ENCODE data around the gene TPST2. TPM values are rescaled to one million over a fixed set of nuclear protein-coding genes. Genes with fewer than 3 reads are reported as not detected.

TPST2 gene
- total RNA-seq, 4 donors from 2014 or later = 99.2 to 154 (median 121) TPM

DNA sequence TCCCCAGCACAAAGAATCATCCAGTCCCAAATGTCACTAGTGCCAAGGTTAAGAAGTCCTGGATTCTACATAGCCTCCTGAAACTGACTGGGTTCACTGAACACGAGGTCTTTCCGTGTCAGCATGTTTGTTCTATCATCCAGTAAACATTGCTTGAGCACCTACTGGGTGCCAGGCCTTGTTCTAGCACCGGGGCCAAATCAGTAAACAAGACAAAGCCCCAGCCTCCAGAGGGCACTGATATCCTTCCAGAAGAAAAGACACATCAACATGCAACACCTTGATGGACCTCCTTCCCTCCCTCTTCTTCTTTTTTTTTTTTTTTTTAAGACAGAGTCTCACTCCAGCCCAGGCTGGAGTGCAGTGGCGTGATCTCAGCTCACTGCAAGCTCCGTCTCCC, 26.9 kb downstream of the TPST2 start:
- Histone ChIP-seq H3K36me3 (no peaks in the 10 kb centered on the region), H3K4me1 (peaks cover 66 to 70% of the 10 kb centered on the region in 2 donors), H3K27ac (peak overlapping the region; percentile 81 to 86 (median 83)), H3K27me3 (no peaks in the 10 kb centered on the region), H3K9me3 (no peaks in the 10 kb centered on the region), H3K4me3 (replicated peaks in 1 of 3) (no peak overlapping the region)
- WGBS, 2 donors = 55 to 59% methylated on average over 5 of the region's 5 CpGs
- intact Hi-C loops (cut with DNase I) = no loop called here
- no peak for DNase-seq
- TF ChIP-seq, protein P1, sequence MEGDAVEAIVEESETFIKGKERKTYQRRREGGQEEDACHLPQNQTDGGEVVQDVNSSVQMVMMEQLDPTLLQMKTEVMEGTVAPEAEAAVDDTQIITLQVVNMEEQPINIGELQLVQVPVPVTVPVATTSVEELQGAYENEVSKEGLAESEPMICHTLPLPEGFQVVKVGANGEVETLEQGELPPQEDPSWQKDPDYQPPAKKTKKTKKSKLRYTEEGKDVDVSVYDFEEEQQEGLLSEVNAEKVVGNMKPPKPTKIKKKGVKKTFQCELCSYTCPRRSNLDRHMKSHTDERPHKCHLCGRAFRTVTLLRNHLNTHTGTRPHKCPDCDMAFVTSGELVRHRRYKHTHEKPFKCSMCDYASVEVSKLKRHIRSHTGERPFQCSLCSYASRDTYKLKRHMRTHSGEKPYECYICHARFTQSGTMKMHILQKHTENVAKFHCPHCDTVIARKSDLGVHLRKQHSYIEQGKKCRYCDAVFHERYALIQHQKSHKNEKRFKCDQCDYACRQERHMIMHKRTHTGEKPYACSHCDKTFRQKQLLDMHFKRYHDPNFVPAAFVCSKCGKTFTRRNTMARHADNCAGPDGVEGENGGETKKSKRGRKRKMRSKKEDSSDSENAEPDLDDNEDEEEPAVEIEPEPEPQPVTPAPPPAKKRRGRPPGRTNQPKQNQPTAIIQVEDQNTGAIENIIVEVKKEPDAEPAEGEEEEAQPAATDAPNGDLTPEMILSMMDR (IDR thresholded peaks at IDR 0.05) = no peak

DNA sequence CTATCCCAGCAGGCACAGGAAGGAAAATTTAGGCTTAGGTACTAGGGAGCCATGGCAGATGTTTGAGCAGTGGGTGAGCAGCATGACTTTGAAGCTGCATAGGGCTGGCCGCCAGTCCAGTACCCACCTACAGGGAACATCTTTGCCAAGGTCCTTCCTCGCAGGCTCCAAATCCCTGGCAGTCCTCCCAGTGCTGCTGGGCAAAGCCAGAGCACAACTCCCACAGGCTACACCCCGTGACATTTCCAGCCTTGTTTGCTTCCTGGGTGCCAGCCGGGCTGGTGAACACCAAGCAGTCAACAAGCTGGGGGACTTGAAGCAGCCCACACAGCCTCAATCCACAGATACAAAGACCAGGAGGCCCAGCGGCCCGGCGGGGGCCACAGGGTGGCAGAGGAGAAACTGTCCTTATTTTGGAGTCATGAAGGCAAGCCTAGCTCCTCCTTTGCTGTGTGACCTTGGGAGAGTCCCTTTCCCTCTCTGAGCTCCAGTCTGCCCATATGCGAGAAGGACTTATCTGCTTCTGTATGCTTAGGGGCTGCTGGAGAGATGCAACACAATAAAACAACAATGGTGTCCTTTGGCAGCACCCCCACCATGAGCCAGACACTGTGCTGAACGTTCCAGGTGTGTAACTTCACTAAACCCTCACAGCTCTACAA, 28.0 kb downstream of the TPST2 start:
- intact Hi-C loops (cut with DNase I) = no loop called here
- DNase-seq = peak; percentile 96 to 97
- H3K36me3 ChIP-seq = no peaks in the 10 kb centered on the region
- H3K27ac ChIP-seq = peak overlapping the region; percentile 81 to 86 (median 83)
- no peak overlapping the region for H3K4me3 ChIP-seq (replicated peaks in 1 of 3)
- TF ChIP-seq POLR2A (IDR thresholded peaks at IDR 0.05) = no peak
- TF ChIP-seq, protein P1 (IDR thresholded peaks at IDR 0.05) = peak in 1 of 6 experiments; percentile 11
- no peaks in the 10 kb centered on the region for H3K27me3 ChIP-seq
- H3K4me1 ChIP-seq = peaks cover 65 to 71% of the 10 kb centered on the region in 2 donors
- WGBS, 2 donors = 56 to 70% methylated on average over 4 to 7 of the region's 9 CpGs
- no peaks in the 10 kb centered on the region for H3K9me3 ChIP-seq

DNA sequence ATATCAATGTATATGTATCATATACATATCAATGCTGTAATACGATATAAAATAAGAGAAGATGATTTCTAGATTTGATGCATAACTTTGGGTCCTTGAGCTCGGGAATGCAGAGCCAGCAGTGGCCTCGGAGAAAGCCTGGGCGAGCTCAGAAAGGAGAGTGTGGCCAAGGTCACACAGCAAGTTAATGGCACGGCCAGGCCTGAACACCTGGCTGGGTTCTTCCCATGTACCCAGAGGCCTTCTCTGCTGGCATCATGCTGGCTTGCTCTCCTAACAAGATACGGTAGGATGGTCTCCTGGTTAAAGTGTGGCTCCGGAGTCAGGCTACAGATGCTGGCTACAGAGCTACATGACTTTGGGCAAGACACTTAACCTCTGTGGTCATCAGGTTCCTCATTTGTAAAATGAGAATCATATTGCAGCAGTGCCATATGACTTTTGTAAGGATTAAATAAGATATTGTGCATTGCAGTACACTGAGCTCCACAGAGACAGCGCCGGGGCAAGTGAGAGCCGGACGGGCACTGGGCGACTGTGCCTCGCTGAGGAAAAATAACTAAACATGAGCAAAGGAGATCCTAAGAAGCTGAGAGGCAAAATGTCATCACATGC, 29.9 kb downstream of the TPST2 start:
- no peaks in the 10 kb centered on the region for H3K36me3 ChIP-seq
- no peak for DNase-seq
- H3K4me3 ChIP-seq (replicated peaks in 1 of 3) = no peak overlapping the region
- H3K9me3 ChIP-seq = no peaks in the 10 kb centered on the region
- WGBS, 2 donors = 79 to 91% methylated on average over 13 of the region's 13 CpGs
- intact Hi-C loops (cut with DNase I) = no loop called here
- peaks cover 64 to 67% of the 10 kb centered on the region in 2 donors for H3K4me1 ChIP-seq
- H3K27ac ChIP-seq = peak overlapping the region in 2 of 3 donors; percentile 2 to 16
- no peaks in the 10 kb centered on the region for H3K27me3 ChIP-seq
- TF ChIP-seq, protein P1 (IDR thresholded peaks at IDR 0.05) = no peak
- TF ChIP-seq POLR2A (IDR thresholded peaks at IDR 0.05) = no peak

DNA sequence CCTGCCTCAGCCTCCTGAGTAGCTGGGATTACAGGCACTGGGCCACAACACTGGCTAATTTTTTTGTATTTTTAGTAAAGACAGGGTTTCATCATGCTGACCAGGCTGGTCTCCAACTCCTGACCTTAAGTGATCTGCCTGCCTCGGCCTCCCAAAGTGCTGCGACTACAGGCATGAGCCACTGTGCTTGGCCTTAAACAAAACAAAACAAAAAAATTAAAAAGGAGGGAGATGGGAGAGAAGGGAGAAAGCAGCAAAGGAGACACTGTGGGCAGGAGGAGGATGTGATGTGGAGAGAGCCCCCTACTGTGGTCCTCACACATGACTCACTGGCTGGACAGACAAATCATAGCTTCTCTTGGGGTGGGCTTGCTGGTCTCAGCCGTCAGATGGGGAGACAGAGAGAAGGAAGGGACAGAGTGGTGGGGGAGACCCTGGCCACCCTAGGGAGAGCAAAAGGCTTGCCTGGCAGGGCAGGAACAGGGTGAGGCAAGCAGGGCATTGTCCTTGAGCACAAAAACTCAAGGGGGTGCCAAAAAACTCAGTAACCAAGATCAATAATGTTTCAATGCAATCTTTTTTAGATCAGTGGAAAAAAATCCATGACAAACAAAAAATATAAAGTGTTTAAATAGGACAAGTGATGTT, 31.6 kb downstream of the TPST2 start:
- H3K4me1 ChIP-seq = peaks cover 63 to 67% of the 10 kb centered on the region in 2 donors
- no peaks in the 10 kb centered on the region for H3K27me3 ChIP-seq
- WGBS, 2 donors = 30 to 34% methylated on average over 3 of the region's 3 CpGs
- no peaks in the 10 kb centered on the region for H3K36me3 ChIP-seq
- no peak overlapping the region for H3K4me3 ChIP-seq (replicated peaks in 1 of 3)
- no peak for DNase-seq
- TF ChIP-seq, protein P1 (IDR thresholded peaks at IDR 0.05) = no peak
- no peak for TF ChIP-seq POLR2A (IDR thresholded peaks at IDR 0.05)
- intact Hi-C loops (cut with DNase I) = no loop called here
- H3K9me3 ChIP-seq = no peaks in the 10 kb centered on the region
- peak overlapping the region; percentile 58 to 69 (median 61) for H3K27ac ChIP-seq

DNA sequence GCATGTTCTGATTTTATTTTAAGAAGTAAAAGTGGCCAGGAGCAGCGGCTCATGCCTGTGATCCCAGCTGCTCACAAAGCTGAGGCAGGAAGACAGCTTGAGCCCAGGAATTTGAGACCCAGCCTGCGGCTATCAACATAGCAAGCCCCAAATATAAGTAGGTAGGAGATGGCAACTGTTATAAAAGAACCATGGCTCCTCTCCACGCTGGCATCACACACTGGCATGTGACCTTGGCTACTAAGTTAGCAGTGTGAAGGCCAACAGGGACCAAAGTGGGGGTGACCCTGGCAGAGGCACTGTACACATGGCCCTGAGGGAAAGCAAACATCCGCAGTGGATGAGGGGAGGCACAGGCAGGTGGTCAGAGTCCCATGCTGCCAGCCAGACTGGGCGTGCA, 33.0 kb downstream of the TPST2 start:
- TF ChIP-seq, protein P1 (IDR thresholded peaks at IDR 0.05) = no peak
- TF ChIP-seq POLR2A (IDR thresholded peaks at IDR 0.05) = no peak
- no peaks in the 10 kb centered on the region for H3K36me3 ChIP-seq
- intact Hi-C loops (cut with DNase I) = no loop called here
- WGBS, 2 donors = 87 to 93% methylated on average over 5 of the region's 5 CpGs
- H3K4me1 ChIP-seq = peaks cover 57 to 66% of the 10 kb centered on the region in 2 donors
- no peaks in the 10 kb centered on the region for H3K27me3 ChIP-seq
- H3K27ac ChIP-seq = no peak overlapping the region
- no peak for DNase-seq
- H3K9me3 ChIP-seq = no peaks in the 10 kb centered on the region
- H3K4me3 ChIP-seq (replicated peaks in 1 of 3) = no peak overlapping the region
